ENCODE measurements around the gene NSFL1C. TPM values are rescaled to one million over a fixed set of nuclear protein-coding genes. Genes with fewer than 3 reads are reported as not detected.

The NSFL1C gene
- total RNA-seq, 6 donors from 2014 or later, result 48.0 to 87.7 (median 71.4) TPM

DNA sequence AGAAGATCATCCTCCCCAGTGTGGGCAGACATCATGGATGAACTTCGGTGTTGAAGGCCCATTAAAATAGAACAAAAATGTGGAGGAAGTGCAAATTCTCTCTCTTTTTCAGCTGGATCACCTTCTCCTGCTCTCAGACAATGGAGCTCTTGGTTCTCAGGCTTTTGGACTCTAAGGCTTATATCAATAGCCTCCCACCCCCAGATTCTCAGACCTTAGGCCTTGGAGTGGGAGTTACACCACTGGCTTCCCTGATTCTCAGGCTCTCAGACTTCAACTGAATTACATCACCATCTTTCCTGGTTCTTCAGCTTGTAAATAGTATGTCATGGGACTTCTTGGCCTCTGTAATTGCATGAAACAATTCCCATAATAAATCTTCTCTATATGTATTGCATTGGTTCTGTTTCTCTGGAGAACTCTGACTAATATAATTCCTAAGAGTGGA lies 36.6 kb downstream of the NSFL1C start:
- no peak for TF ChIP-seq EP300 (IDR thresholded peaks at IDR 0.05)
- TF ChIP-seq POLR2AphosphoS5 (IDR thresholded peaks at IDR 0.05), result no peak
- TF ChIP-seq POLR2A (IDR thresholded peaks at IDR 0.05), result no peak
- TF ChIP-seq, protein P1, sequence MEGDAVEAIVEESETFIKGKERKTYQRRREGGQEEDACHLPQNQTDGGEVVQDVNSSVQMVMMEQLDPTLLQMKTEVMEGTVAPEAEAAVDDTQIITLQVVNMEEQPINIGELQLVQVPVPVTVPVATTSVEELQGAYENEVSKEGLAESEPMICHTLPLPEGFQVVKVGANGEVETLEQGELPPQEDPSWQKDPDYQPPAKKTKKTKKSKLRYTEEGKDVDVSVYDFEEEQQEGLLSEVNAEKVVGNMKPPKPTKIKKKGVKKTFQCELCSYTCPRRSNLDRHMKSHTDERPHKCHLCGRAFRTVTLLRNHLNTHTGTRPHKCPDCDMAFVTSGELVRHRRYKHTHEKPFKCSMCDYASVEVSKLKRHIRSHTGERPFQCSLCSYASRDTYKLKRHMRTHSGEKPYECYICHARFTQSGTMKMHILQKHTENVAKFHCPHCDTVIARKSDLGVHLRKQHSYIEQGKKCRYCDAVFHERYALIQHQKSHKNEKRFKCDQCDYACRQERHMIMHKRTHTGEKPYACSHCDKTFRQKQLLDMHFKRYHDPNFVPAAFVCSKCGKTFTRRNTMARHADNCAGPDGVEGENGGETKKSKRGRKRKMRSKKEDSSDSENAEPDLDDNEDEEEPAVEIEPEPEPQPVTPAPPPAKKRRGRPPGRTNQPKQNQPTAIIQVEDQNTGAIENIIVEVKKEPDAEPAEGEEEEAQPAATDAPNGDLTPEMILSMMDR (IDR thresholded peaks at IDR 0.05), result no peak
- no peak for DNase-seq

DNA sequence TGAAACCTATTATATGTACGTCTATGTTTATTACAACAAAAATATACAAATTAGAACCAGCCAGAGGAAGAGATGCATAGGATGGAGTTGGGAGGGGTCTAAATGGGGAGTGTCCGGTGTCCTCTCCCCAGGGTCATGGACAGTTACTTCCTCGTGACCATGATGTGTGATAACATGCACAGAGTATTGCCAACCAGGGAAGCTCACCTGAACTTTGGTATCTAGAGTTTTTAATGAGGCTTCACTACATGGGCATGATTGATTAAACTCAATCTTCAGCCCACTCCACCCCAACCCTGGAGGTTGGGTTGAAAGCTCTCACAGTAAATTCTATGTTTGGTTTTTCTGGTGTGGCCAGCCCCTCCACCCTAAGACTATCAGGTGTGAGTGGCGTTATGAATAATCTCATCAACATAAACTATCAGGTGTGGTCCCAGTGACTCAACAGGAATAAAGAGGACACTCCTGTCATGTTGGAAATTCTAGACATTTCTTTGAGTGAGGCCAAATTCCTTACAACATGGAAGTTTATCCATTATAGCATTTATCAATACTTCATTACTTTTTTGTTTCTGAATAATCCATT lies 37.4 kb downstream of the NSFL1C start:
- 87 to 90% methylated on average over 4 of the region's 4 CpGs for WGBS, 2 donors
- DNase-seq (no peak), ATAC-seq (ENCODE audit: low FRiP score in 2 of 2) (no peak)
- Histone ChIP-seq H3K4me1 (peaks cover 0 to 12% (median under 1%) of the 10 kb centered on the region in 4 donors), H3K9me3 (no peaks in the 10 kb centered on the region), H3K27ac (no peak overlapping the region), H3K4me3 (no peak overlapping the region), H3K36me3 (no peaks in the 10 kb centered on the region), H3K27me3 (no peaks in the 10 kb centered on the region)
- TF ChIP-seq EP300 (IDR thresholded peaks at IDR 0.05), result no peak

More for the DNA sequence above, 36.6 kb downstream of the NSFL1C start:
- Histone ChIP-seq H3K27me3 (no peaks in the 10 kb centered on the region), H3K4me3 (no peak overlapping the region), H3K27ac (no peak overlapping the region), H3K36me3 (no peaks in the 10 kb centered on the region), H3K4me1 (peaks cover under 1 to 16% (median 7%) of the 10 kb centered on the region in 4 donors), H3K9me3 (no peaks in the 10 kb centered on the region)
- 86 to 92% methylated on average over 1 of the region's 1 CpG for WGBS, 2 donors
- no peak for ATAC-seq (ENCODE audit: low FRiP score in 2 of 2)

GRCh38 chr20:1427457-1428054 lies 39.1 kb downstream of the NSFL1C start:
- TF ChIP-seq, protein P1 (IDR thresholded peaks at IDR 0.05), result no peak
- no peak for TF ChIP-seq POLR2A (IDR thresholded peaks at IDR 0.05)
- no peak for TF ChIP-seq POLR2AphosphoS5 (IDR thresholded peaks at IDR 0.05)
- no peak for TF ChIP-seq EP300 (IDR thresholded peaks at IDR 0.05)
- no peak overlapping the region for H3K4me3 ChIP-seq
- no peak for ATAC-seq (ENCODE audit: low FRiP score in 2 of 2)

DNA sequence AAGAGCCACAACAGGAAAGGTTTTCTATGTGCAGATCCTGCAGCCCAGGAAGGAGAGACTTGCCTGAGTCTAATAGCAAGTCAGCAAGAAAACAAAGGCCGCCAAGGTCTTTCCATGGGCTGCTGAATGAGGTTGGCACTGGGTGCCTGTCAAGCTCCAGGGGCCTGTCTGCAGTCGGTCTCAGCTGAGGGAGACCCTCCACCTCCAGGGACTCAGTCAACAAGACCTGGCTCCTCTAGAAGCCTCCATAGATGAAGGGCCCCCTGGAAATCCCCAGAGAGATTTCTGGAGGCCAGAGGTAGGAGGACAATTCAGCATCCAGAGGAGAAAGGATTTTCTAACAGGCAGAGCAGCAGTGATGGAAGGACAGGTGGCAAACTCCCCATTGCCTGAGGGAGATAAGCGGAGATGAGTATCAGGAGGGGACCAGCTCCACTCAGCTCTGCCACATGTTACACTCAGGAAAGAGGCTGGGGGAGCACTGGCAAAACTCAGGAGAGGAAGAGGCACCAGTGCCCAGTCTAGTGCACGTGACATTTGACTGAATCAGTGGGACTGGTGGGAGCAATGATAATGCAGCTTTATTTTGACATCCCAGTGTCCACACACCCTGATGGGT lies 40.3 kb downstream of the NSFL1C start:
- Histone ChIP-seq H3K36me3 (no peaks in the 10 kb centered on the region), H3K9me3 (no peaks in the 10 kb centered on the region), H3K27ac (no peak overlapping the region), H3K27me3 (no peaks in the 10 kb centered on the region), H3K4me3 (no peak overlapping the region), H3K4me1 (peaks cover 0 to 9% (median 0%) of the 10 kb centered on the region in 4 donors)
- ATAC-seq (ENCODE audit: low FRiP score in 2 of 2) (no peak), DNase-seq (no peak)
- no peak for TF ChIP-seq POLR2A (IDR thresholded peaks at IDR 0.05)
- TF ChIP-seq EP300 (IDR thresholded peaks at IDR 0.05), result no peak
- TF ChIP-seq, protein P1 (IDR thresholded peaks at IDR 0.05), result no peak
- WGBS, 2 donors, result 66 to 67% methylated on average over 4 of the region's 4 CpGs

More at GRCh38 chr20:1427457-1428054, 39.1 kb downstream of the NSFL1C start:
- no peaks in the 10 kb centered on the region for H3K9me3 ChIP-seq
- H3K27me3 ChIP-seq, result no peaks in the 10 kb centered on the region
- H3K4me1 ChIP-seq, result peaks cover 0 to 9% (median 0%) of the 10 kb centered on the region in 4 donors
- H3K36me3 ChIP-seq, result no peaks in the 10 kb centered on the region
- no peak for DNase-seq
- WGBS, 2 donors, result 21 to 49% methylated on average over 3 of the region's 3 CpGs
- H3K27ac ChIP-seq, result no peak overlapping the region

DNA sequence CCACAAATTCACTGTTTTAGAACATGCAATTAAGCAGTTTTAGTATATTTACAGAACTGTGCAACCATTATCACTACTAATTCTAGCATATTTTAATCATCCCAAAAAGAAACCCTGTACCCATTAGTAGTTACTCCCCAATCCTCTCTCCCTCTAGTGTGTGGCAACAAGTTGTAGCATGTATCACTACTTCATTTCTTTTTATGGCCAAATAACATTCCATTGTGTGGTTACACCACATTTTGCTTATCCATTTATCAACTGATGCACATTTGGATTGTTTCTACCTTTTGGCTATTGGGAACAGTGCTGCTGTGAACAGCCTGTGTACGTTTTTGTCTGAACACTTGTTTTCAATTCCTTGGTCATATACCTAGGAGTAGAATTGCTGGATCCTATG lies 42.3 kb downstream of the NSFL1C start:
- WGBS, 2 donors, result 74 to 75% methylated on average over 1 of the region's 1 CpG
- DNase-seq, result no peak
- H3K27ac ChIP-seq, result no peak overlapping the region
- no peak overlapping the region for H3K4me3 ChIP-seq
- no peaks in the 10 kb centered on the region for H3K36me3 ChIP-seq
- ATAC-seq (ENCODE audit: low FRiP score in 2 of 2), result no peak
- peaks cover 0 to 7% (median 6%) of the 10 kb centered on the region in 4 donors for H3K9me3 ChIP-seq
- no peaks in the 10 kb centered on the region for H3K27me3 ChIP-seq
- TF ChIP-seq EP300 (IDR thresholded peaks at IDR 0.05), result no peak
- no peak for TF ChIP-seq POLR2AphosphoS5 (IDR thresholded peaks at IDR 0.05)
- no peak for TF ChIP-seq POLR2A (IDR thresholded peaks at IDR 0.05)
- TF ChIP-seq, protein P1 (IDR thresholded peaks at IDR 0.05), result no peak
- peaks cover 0 to 9% (median 0%) of the 10 kb centered on the region in 4 donors for H3K4me1 ChIP-seq

All from upper lobe of left lung (tissue), 6 donors.